Activated CD4-positive, alpha-beta T cell treated with anti-CD3 and anti-CD28 coated beads, Interleukin-2, amount 50 U/mL, for 16 hours (primary cell): Measurements from ENCODE around the gene BMP6.
"Not testable (repeated sequence)": the region's sequence is repeated elsewhere in the genome, so short reads cannot be mapped to it uniquely, and the experiment has no call there.

ENCODE experiments used
- DNase-seq: peaks from one replicate; pipeline ENCODE4 v3.0.0-alpha.2; 2020

BMP6 gene

DNA sequence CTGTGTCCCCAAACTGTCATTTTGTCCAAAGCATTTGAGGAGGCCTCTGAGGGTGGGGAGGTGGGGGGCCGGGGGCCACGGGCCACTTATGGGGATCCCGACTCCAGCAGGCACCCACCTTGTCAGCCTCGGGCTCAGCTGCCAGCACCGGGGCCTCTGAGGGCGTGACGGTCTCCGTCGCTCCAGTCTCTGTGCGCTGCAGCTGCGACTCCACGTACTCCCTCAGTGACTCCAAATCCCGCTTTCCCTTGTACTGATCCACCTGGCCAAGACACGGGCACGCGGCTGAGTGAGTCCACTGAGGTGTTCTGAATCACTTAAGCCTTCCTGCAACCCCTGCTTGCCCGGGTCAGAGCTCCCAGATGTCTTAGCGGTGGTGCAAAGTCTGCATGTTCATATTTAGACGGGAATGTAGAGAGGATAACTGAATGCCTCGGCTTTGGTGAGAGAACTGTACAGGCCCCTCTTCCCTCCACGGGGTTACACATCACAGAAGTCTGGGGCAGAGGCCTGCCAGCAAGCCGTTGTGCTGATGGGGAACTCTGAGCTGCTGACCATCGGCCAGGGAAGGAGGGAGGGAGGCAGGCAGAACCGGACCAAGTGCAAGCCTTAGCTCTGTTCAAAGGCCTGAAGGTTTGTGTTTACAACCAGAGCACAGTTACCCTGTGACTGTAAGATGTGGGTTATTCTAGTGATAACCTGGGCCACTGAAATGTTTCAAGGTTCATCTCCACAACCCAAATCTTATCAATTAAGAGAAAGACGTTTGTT lies 162.9 kb downstream of the BMP6 start:
- DNase-seq: no peak

DNA sequence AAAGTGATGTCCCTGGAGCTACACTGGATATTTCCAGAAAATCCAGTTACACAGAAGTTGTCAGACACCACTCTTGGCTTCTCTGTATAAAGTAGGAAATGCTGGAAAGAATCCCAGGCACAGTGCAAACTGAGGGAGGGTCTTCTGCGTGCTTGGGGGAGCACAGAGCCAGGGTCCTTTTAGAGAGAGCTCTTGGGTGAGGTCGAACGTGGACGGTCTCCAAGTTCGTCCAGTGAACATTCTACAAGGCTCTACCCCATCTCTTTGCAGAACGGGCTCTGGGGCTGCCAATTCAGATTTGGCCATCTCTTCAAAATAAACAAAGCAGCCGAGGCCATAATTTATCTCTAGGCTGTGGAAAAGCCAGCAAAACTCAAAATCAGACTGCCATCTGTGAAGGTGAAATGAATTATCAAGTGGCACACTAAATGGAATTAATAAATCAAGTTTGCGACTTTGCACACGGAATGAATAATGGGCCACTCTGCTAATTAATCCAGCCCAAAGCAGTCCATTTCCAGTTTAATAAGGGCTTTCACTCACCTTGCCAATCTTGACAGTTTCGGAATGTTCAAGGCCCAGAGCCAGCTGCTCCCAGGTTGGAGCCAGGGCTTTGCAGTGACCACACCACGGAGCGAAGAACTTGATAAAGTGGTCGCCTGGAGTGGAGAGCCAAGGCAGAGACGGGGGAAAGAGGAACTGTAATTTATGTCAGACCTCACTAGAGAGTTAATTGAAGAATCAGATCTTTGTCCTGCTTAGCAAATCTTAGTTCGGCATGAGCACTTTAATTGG lies 165.4 kb downstream of the BMP6 start:
- no peak for DNase-seq

DNA sequence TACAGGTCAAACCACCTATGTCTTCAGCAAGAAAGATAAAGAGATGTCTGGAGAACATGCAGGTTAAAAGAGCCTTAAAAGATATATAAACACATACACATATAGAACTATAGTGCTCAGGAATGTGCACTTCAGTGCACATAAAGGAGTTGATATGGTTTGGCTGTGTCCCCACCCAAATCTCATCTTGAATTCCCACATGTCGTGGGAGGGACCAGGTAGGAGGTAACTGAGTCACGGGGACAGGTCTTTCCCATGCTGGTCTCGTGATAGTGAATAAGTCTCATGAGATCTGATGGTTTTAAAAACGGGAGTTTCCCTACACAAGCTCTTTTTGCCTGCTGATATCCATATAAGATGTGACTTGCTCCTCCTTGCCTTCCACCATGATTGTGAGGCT lies 166.5 kb downstream of the BMP6 start:
- DNase-seq: not testable (repeated sequence)

DNA sequence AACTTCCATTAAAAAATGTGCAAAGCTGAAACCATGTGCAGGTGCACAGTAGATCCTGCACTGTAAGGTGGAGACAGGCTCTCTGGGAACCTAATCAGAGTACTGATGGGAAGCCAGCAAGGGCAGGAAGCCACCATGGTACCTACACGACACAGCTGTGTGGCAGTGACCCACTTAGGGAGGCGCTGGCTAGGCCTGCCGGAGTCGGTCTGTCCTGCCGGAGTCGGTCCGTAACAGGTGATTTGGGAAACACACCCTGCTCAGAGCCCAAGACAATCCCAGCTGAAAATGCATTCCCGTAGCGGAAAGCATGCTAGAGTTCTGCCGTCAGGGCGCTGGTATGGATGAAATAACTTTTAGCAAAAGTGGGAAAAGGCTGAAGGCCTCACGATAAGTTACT lies 167.4 kb downstream of the BMP6 start:
- no peak for DNase-seq

DNA sequence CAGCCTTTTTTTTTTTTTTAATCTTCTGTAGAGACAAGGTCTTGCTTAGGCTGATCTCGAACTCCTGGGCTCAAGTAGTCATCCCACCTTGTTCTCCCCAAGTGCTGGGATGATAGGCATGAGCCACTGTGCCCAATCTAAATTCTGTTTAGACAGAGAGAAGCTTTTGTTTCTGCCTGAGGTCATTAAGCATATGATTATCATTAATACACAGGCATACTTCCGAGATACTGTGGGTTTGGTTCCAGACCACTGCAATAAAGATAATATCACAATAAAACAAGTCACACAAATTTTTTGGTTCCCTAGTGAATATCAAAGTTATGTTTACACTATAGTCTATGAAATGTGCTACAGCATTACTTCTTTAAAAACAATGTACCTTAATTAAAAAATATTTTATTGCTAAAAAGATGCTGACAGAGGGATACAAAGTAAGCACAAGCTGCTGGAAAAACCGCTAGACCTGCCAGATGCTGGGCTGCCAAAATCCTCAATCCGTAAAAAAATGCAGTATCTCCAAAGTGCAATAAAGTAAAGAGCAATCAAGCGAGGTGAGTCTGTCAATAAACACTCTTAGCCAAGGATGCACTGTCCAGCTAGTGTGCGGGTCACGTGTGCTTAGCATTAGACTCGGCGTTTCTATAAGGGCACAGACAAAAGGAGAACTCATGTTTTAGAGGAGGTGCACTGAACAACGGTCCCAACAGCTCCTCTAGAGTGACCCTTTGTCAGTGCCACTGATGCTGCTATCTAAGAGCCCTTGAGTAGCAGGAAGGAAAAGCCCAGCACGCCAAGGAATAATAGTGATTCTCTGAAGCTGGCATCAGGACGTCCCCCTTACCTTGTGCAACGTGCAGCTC lies 168.6 kb downstream of the BMP6 start:
- DNase-seq: no peak

DNA sequence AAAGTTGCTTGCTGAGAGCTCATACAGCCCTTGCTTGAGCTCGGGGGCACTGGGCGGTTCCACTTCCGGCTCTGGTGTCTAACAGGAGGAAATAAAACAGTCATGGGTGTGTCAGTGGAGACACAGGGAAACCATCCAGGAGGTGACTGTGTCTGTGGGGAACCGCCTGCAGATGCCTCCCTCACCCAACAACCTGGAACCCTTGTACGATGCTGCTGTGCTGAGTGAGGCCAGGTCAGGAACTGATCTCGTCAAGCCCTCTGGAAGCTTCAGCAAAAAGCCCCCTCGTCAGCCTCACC lies 169.2 kb downstream of the BMP6 start:
- no peak for DNase-seq

DNA sequence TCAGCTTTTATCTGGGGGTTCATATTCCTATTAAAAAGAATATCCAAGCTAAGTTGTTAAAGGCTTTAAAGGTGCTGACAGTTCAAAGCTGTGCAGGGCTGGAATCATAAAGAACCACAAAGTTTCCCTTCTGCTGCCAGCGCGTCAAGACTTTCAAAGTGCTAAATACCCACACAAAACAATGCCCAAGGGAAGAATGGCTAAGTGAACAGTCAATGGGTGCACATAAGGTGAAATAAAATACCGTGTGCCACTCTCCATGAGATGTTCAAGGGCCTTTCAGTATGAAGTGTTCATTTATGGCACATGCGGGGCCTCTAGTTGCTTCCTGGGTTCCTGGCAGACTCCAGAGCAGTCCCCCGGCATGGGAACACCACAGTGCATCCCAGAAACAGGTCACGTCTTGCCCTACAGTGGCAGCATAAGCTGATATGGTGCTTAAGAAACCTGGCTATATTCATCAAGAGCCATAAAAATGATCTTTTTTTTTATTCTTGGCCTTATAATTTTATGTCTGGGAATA lies 170.6 kb downstream of the BMP6 start:
- DNase-seq: no peak

DNA sequence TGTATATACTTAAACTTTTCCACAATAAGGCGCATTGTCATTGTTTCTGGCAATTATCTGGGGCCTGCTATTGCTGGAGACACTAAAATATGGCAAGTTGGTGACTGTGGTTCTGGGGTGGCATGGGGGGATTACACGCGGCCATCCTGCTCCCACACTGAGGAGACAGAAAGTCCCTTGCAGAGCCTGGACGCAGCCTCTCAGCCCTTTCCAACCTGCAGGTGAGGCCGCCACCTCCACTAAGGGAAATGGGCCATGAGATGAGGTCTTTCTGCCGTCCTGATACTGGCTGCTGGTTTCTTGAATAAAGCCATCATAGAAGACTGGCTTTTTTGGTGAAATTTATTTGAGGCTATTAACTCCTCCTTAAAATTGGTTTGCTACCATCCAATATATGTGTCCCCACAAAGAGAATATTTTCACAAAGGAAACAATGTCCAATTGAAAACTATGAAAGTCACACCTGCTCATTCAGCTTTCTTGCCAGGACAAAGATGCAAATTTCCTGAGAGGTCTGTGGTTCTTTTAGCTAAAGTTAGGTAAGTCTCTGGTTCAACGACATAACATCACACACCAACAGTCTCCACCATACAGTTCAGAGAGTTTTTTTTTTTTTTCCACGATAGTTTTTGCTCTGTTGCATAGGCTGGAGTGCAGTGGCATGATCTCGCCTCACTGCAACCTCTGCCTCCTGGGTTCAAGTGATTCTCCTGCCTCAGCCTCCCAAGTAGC lies 171.7 kb downstream of the BMP6 start:
- no peak for DNase-seq

DNA sequence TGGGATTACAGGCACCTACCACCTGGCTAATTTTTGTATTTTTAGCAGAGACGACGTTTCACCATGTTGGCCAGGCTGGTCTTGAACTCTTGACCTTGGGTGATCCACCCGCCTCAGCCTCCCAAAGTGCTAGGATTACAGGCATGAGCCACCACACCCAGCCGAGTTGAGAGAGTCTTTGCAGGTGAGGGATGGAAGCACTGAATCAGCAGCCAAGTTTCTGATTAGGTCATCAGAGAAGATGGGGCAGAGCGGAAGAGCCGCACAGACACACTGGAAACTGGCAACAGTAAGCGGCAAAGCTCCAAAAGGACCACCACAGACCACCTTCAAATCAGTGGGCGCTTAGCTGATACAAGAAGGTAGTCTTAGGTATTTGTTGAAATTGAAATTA lies 172.3 kb downstream of the BMP6 start:
- DNase-seq: not testable (repeated sequence)

DNA sequence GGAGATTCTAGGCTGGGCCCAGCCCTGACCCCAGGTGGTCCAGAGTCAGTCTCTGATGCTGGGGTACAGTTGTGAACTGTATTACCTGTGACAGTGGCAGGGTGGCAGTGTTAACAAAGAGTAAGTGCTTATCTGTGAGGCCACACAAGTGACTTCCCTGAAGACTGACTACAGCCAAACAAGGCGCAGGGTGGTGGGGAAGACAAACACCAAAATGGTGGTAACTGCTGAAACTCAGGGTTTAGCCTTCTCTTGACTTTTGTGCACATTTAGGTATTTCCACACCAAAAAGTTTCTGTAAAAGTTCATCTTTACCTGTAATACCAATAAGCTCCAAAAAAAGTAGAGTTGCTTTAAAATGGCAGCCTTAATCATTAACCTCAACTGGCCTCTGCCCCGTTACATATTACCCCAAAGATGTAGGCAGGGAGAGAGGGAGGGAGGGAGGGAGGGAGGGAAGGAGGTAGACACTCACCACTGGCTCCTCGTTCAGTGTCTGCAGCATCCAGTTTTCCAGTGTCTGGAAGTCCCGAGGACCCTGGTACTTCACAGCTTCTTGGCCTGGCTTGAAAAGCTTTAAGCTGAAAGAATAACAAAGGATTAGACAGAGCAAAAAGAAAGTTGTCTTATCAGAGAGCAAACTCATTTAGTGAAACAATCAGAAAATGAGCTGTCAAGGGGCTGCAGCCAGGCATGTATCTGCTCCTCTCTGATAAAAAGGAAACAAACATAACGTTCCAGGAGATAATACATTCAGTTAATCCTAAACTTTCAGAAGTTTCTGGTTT lies 173.4 kb downstream of the BMP6 start:
- no peak for DNase-seq

DNA sequence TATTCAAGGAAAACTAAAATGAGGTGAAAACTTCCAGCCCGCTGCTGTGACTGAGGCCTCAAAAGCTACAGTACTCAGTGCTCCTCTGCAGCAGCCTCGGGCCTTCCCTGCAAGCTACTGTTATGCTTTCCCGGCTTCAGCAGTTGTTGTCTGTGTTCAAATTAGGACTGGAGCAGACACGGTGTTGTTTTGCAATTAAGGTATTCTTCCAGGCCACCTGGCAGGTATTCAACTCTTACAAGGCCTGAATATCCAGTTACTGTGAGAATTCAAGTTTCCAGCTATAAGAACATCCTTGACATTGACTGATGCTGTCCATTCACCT lies 174.0 kb downstream of the BMP6 start:
- no peak for DNase-seq

DNA sequence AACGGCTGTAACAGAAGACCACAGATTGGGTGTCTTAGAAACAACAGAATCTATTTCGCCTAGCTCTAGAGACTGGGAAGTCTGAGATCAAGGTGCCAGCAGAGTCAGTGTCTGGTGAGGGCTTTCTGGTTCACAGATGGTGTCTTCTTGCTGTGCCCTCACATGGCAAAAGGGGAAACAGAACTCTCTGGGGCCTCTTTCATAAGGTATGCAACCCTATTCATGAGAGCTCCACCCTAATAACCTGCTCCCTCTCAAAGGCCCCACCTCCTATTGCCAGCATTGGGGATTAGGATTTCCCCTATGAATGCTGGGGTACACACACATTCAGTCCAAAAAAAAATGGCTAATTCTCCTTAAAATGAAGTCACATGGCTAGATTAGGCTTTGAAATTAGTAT lies 174.7 kb downstream of the BMP6 start:
- DNase-seq: no peak

DNA sequence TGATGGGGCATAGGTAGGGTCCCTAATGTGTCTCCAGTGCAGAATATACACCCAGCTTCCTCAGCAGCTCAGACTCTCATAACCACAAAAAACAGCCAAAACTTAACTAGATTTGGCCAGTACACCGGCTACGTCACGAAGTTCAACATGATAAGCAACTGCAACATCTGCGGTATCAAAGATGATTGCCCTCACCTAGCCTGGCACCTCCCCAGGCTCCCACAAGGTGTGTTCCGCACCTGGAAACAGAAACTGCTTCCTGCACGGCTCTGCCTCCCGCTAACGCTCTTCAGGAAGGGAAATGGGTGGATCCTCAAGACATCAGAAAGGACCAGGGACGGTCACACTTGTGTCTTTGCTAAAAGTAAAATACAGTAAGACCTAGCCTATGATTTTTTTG lies 175.2 kb downstream of the BMP6 start:
- no peak for DNase-seq

DNA sequence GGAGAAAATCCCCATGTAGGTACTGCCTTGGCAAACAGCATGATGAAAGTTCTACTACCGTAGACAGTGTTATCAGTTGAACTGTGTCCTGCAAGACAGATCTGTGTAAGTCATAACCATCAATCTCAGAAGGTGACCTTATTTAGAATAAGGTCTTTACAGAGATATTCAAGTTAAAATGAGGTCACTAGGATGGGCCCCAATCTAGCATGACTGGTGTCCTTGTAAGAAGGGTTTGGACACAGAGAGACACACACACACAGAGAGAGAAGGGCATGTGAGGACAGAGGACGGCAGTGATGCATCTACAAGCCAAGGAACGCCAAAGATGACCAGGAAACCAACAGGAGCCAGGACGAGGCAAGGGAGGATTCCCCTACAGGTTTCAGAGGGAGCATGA lies 175.9 kb downstream of the BMP6 start:
- DNase-seq: no peak

DNA sequence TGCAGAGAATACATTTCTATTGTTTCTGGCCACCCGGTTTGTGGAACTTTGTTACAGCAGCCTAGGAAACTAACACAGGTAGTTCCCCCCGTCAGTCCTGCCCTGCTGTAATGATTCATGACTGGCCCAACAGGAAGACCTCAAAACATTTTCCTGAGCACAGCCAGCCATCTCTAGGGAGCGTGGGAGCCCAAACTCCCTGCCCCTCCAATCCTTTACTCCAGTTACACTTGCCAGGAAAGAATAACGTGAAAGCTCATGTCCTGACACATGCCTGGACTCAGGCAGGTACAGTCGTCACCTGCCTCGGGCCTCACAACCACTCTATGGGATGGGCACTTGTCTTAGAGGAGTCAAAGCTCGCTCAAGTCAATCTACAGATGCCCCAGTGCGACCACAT lies 176.3 kb downstream of the BMP6 start:
- DNase-seq: no peak

DNA sequence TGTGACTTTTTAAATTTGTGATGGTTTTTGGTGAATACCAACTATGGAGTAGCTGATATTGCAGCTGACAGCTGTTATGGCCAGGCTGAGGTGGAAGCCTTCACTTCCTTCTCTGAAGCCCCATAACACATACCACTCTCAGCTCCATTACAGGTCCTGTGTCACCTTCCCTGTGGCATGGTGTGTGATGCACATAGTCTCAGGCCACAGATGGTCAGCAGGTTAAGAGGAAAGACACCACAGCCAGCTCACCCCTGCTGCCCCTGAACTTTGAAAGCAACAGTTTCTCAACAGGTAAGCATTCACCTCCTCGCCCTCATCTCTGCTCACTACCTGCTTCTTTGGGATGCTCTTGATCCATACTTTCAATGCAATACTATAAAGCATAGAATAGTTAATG lies 177.0 kb downstream of the BMP6 start:
- DNase-seq: no peak

DNA sequence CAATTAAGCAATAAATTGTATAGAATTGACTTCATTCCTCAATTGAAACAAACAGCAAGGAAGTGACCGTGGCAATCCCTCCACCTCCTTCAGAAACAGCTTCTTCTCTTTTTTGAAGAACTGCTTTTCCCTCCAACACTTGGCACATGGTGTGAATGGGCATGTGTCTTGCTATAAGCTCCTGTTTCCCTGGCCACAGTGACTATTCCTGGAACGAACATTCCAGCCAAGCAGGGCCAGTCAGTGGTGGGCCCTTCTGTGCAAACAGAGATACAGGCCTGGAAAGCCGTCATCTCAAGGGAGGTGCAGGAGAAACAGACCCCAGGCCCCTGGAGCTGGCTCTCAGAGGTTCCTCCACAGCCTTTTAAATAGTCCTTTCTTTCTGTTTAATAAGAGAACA lies 177.8 kb downstream of the BMP6 start:
- no peak for DNase-seq

DNA sequence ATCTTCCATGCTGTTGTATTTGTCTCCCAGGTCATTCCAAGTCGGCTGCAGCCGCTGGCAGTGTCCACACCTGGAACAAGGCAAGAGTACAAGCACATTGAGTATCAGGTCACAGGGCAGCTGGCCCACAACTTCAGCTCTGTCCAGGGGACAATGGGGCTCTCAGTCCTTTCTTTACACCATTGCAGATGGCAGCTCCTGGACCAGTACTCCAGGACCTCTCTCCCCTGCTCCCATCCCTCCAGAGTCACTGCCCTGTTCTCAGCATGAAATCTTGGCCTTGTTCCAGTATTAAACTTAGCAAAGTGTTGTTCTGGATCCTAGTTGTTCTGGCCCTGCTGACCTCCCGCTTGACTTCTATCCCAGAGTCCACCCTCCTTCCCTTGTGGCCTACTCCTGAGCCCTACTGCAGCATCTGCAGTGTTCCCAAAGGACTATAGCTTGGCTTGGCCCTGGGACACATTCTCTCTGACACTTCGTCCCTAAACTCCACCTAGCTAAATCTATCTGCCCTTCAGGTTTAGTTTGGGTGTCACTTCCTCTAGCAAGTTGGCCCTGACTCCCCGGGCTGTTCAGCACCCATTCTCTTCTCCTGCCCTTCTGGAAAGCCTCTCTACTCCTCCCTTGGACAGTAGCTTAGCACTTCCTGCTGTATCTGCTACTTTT lies 178.9 kb downstream of the BMP6 start:
- DNase-seq: no peak

DNA sequence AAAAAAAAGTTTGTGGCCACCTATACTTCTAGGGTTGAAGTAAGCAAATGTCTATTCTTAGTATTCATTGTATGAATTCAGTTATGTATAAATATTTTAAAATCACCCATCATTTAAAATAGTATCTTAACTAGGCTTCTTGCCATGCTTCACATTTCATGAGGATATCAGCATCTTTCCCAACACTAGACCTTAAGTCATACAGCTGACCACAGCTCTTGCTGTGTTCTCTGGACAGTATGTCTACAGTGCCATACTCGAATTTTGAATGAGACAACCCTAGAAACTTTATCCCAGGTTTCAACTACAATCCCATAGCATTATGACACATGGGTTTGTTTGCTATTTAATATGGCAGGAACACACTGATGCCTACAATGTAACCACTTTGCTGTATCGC lies 179.5 kb downstream of the BMP6 start:
- no peak for DNase-seq

DNA sequence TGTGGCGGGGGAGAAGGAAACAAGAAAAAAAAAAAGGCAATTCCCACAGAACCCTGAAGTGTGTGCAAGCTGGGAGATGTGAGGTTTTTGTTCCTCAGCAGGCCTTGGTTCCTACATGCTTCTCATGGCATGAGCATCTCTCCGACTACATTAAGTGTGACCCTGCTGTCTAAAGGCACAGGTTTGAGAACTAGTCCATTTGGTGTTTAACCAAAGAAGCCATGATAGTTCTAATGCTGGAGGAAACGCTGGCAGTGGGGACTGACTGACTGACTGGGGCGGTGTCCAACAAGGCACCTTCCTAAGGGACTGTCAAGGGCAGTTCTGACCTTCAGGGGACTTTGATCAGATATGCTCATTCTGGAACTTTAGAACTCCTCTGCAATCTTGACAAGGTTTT lies 180.8 kb downstream of the BMP6 start:
- DNase-seq: no peak

DNA sequence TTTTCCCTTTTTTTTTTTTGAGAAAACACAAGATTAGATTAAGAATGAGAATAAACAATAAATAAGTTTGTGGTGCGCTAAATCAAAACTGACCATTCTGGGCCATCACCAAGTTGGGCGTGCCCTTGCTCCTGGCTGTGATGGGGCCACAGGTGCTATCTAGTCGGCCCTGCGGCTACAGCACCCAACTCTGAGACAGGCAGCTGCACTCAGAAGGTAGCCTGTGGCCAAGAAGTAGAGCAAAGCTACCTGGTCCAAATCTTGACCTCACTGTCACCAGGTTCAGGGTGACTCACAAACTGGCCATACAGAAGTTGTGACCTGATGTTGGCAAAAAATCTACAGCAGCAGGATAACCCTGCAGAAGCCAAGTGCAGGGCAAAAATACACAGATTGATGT lies 181.3 kb downstream of the BMP6 start:
- DNase-seq: no peak
